ENCODE data around the gene LACRT. TPM values are rescaled to one million over a fixed set of nuclear protein-coding genes. Genes with fewer than 3 reads are reported as not detected.

LACRT gene
- total and polyA plus RNA-seq, 2 of the 8 experiments (the other 6 are each of a cell fraction or from before 2014, with no cell fraction given): not detected

- TF ChIP-seq RAD21 (IDR thresholded peaks at IDR 0.05 in 1 of 2, conservative IDR thresholded peaks at IDR 0.05 in 1 of 2; ENCODE audit: low read depth in 2 of 2, low read length in 2 of 2) (no peak), CBX8 (IDR thresholded peaks at IDR 0.05; ENCODE audit: borderline replicate concordance, low read depth, low read length) (no peak), CHD7 (IDR thresholded peaks at IDR 0.05; ENCODE audit: insufficient replicate concordance, low read length) (no peak), SP1 (IDR thresholded peaks at IDR 0.05; ENCODE audit: low read depth, low read length) (no peak)
Measured at GRCh38 chr12:54678131-54678530, 43.4 kb upstream of the LACRT start (continued).

Measured in H1 (cell line).